ENCODE measurements around the gene AP3B1. TPM values are rescaled to one million over a fixed set of nuclear protein-coding genes. Genes with fewer than 3 reads are reported as not detected.

AP3B1 gene
- total and polyA plus RNA-seq, 2 experiments from 2014 or later: 32.1 to 46.3 TPM

DNA sequence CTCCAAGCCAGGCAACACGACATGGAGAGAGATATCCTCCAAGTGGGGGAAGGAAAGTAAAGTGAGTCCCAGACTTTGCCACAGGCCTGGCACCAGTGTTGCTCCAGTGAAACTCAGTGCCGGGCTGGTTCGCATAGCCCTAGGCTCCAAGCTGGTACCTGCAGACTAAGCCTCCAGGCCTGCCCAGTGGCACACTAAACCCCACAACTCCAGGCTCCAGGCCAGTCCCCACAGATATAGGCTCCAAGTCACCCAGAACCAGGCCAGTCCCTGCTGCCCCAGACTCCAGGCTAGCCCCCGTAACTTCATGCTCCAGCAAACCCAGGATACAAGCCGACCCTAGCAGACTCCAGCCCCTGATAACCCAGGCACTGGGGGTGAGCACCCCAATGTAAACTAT lies 23.0 kb upstream of the AP3B1 start (continued):
- no peak for TF ChIP-seq EZH2 (IDR thresholded peaks at IDR 0.05; ENCODE audit: low read depth, unreplicated experiment)
- TF ChIP-seq, protein P1, sequence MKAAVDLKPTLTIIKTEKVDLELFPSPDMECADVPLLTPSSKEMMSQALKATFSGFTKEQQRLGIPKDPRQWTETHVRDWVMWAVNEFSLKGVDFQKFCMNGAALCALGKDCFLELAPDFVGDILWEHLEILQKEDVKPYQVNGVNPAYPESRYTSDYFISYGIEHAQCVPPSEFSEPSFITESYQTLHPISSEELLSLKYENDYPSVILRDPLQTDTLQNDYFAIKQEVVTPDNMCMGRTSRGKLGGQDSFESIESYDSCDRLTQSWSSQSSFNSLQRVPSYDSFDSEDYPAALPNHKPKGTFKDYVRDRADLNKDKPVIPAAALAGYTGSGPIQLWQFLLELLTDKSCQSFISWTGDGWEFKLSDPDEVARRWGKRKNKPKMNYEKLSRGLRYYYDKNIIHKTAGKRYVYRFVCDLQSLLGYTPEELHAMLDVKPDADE (IDR thresholded peaks at IDR 0.05): no peak

DNA sequence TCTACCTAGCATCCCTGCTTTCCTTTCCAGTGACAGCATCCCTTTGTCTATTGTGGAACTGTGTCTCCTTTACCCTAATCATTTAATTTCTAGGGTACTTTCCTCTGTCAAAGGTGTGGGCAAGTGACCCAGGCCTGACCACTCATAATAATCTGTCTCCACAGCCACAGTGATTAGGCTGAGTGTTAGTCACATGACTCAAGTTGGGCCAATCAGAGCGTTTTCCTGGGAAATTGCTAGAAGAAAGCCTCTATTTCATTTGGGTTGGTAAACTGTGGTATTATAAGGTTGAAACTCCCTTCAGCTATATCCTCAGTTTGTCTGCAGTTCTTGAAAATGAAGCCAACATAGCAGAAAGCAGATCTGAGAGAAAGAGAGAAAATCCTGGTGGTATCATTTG lies 14.2 kb upstream of the AP3B1 start:
- Histone ChIP-seq H3K9me2 (ENCODE audit: insufficient read depth) (0 out of 2 replicates have a peak, but pooled peaks cover 4% of the 10 kb centered on the region), H3K79me2 (replicated peaks; ENCODE audit: insufficient read depth) (no peaks in the 10 kb centered on the region), H4K20me1 (replicated peaks; ENCODE audit: insufficient read depth) (no peaks in the 10 kb centered on the region), H3K27me3 (ENCODE audit: insufficient read depth) (no peaks in the 10 kb centered on the region), H3K36me3 (ENCODE audit: insufficient read depth) (no peaks in the 10 kb centered on the region), H3K4me3 (no peak overlapping the region), H3F3A (replicated peaks; ENCODE audit: low read depth) (no peaks in the 10 kb centered on the region), H3K4me2 (no peak overlapping the region), H3K4me1 (ENCODE audit: insufficient read depth) (peaks cover 5% of the 10 kb centered on the region; the same call in 1 of the 2 replicates), H2AFZ (no peak overlapping the region), H3K27ac (ENCODE audit: low read depth) (no peak overlapping the region)
- Mint-ChIP-seq H3K27me3 (ENCODE audit: insufficient read depth, low read depth, poor library complexity) (no peaks in the 10 kb centered on the region), H3K4me1 (peaks cover 7% of the 10 kb centered on the region; the same call in 2 of the 3 replicates), H3K27ac (no peak overlapping the region), H3K36me3 (ENCODE audit: low read depth) (no peaks in the 10 kb centered on the region), H3K9me3 (no peaks in the 10 kb centered on the region), H3K4me3 (no peak overlapping the region)
- DNase-seq (ENCODE audit: low spot score) (no peak), ATAC-seq (no peak)
- TF ChIP-seq, protein P1 (IDR thresholded peaks at IDR 0.05): no peak
- no peak for TF ChIP-seq ZNF331 (CRISPR knock-in tag; IDR thresholded peaks at IDR 0.05; ENCODE audit: low read depth)
- no peak for TF ChIP-seq CREB1 (CRISPR knock-in tag; IDR thresholded peaks at IDR 0.05; ENCODE audit: low read depth)
- TF ChIP-seq, protein P2, sequence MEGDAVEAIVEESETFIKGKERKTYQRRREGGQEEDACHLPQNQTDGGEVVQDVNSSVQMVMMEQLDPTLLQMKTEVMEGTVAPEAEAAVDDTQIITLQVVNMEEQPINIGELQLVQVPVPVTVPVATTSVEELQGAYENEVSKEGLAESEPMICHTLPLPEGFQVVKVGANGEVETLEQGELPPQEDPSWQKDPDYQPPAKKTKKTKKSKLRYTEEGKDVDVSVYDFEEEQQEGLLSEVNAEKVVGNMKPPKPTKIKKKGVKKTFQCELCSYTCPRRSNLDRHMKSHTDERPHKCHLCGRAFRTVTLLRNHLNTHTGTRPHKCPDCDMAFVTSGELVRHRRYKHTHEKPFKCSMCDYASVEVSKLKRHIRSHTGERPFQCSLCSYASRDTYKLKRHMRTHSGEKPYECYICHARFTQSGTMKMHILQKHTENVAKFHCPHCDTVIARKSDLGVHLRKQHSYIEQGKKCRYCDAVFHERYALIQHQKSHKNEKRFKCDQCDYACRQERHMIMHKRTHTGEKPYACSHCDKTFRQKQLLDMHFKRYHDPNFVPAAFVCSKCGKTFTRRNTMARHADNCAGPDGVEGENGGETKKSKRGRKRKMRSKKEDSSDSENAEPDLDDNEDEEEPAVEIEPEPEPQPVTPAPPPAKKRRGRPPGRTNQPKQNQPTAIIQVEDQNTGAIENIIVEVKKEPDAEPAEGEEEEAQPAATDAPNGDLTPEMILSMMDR (conservative IDR thresholded peaks at IDR 0.05; ENCODE audit: low read depth in 2 of 2): no peak
- no peak for TF ChIP-seq JUNB (IDR thresholded peaks at IDR 0.05; ENCODE audit: unreplicated experiment)
- TF ChIP-seq ZNF114 (CRISPR knock-in tag; IDR thresholded peaks at IDR 0.05): no peak
- TF ChIP-seq, protein P3, sequence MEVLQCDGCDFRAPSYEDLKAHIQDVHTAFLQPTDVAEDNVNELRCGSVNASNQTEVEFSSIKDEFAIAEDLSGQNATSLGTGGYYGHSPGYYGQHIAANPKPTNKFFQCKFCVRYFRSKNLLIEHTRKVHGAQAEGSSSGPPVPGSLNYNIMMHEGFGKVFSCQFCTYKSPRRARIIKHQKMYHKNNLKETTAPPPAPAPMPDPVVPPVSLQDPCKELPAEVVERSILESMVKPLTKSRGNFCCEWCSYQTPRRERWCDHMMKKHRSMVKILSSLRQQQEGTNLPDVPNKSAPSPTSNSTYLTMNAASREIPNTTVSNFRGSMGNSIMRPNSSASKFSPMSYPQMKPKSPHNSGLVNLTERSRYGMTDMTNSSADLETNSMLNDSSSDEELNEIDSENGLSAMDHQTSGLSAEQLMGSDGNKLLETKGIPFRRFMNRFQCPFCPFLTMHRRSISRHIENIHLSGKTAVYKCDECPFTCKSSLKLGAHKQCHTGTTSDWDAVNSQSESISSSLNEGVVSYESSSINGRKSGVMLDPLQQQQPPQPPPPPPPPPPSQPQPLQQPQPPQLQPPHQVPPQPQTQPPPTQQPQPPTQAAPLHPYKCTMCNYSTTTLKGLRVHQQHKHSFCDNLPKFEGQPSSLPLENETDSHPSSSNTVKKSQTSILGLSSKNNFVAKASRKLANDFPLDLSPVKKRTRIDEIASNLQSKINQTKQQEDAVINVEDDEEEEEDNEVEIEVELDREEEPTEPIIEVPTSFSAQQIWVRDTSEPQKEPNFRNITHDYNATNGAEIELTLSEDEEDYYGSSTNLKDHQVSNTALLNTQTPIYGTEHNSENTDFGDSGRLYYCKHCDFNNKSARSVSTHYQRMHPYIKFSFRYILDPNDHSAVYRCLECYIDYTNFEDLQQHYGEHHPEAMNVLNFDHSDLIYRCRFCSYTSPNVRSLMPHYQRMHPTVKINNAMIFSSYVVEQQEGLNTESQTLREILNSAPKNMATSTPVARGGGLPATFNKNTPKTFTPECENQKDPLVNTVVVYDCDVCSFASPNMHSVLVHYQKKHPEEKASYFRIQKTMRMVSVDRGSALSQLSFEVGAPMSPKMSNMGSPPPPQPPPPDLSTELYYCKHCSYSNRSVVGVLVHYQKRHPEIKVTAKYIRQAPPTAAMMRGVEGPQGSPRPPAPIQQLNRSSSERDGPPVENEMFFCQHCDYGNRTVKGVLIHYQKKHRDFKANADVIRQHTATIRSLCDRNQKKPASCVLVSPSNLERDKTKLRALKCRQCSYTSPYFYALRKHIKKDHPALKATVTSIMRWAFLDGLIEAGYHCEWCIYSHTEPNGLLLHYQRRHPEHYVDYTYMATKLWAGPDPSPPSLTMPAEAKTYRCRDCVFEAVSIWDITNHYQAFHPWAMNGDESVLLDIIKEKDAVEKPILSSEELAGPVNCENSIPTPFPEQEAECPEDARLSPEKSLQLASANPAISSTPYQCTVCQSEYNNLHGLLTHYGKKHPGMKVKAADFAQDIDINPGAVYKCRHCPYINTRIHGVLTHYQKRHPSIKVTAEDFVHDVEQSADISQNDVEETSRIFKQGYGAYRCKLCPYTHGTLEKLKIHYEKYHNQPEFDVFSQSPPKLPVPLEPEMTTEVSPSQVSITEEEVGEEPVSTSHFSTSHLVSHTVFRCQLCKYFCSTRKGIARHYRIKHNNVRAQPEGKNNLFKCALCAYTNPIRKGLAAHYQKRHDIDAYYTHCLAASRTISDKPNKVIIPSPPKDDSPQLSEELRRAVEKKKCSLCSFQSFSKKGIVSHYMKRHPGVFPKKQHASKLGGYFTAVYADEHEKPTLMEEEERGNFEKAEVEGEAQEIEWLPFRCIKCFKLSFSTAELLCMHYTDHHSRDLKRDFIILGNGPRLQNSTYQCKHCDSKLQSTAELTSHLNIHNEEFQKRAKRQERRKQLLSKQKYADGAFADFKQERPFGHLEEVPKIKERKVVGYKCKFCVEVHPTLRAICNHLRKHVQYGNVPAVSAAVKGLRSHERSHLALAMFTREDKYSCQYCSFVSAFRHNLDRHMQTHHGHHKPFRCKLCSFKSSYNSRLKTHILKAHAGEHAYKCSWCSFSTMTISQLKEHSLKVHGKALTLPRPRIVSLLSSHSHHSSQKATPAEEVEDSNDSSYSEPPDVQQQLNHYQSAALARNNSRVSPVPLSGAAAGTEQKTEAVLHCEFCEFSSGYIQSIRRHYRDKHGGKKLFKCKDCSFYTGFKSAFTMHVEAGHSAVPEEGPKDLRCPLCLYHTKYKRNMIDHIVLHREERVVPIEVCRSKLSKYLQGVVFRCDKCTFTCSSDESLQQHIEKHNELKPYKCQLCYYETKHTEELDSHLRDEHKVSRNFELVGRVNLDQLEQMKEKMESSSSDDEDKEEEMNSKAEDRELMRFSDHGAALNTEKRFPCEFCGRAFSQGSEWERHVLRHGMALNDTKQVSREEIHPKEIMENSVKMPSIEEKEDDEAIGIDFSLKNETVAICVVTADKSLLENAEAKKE (CRISPR knock-in tag; IDR thresholded peaks at IDR 0.05): no peak
- TF ChIP-seq EZH2 (IDR thresholded peaks at IDR 0.05; ENCODE audit: low read depth, unreplicated experiment): no peak
- no peak for TF ChIP-seq POLR2AphosphoS5 (IDR thresholded peaks at IDR 0.05; ENCODE audit: low read depth)
- no peak for TF ChIP-seq NANOG (IDR thresholded peaks at IDR 0.05; ENCODE audit: borderline replicate concordance)
- no peak for TF ChIP-seq EZH2phosphoT487 (IDR thresholded peaks at IDR 0.05; ENCODE audit: unreplicated experiment)
- TF ChIP-seq STAT1 (IDR thresholded peaks at IDR 0.05; ENCODE audit: unreplicated experiment): no peak

Data from GM23338 (cell line).